ENCODE measurements around the gene CISD1. TPM values are rescaled to one million over a fixed set of nuclear protein-coding genes. Genes with fewer than 3 reads are reported as not detected.

Gene CISD1
- total and polyA plus RNA-seq, 2 of the 4 experiments (the other 2 are of a cell fraction), result 28.2 to 34.6 TPM

DNA sequence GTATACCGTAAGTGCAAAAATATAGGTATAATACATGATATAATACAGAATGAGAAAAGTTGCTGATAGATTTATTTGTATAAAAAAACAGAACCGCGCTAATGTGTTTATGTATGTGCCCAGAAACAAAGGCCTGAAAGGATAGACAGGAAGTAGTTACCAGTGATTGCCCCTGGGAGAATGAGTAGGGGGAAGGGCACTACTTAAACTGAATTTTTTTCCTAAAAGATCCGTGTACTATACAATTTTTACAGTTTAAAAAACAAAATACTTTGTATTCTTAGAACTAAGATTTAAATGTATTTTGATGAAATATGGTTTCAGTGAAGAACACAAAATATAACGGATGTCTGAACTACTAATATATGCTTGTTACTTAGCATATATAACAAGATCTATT lies 4.2 kb upstream of the CISD1 start:
- no peak overlapping the region for H3K4ac ChIP-seq (ENCODE audit: low read depth, low read length)
- ChIA-PET CTCF (interaction anchor here (0.7 kb wide), 1 partner anchor 11 kb away, joined by 3 read pairs; no protein-coding TSS in a partner anchor), POLR2A (ENCODE audit: unreplicated experiment) (no interaction called here)
- no peak overlapping the region for H2AK9ac ChIP-seq (replicated peaks; ENCODE audit: low read depth, low read length, poor library complexity)
- intact Hi-C loops (cut with micrococcal nuclease) (no loop called here), dilution Hi-C loops (cut with HindIII; ENCODE audit: low sequenced_read_pairs, unreplicated experiment) (no loop called here), in situ Hi-C loops (cut with MboI; ENCODE audit: low sequenced_read_pairs) (no loop called here)
- no peak overlapping the region for H3K18ac ChIP-seq (ENCODE audit: low read depth, low read length)
- H3K27me3 ChIP-seq (ENCODE audit: control insufficient read depth, insufficient read depth, low read length), result no peaks in the 10 kb centered on the region
- H3K79me1 ChIP-seq (ENCODE audit: low read depth in 1 of 2, low read length in 2 of 2), result peaks cover 9 to 26% of the 10 kb centered on the region in 2 experiments
- H3K9me3 ChIP-seq (ENCODE audit: control insufficient read depth, insufficient read depth, low read length), result no peaks in the 10 kb centered on the region
- H2AK5ac ChIP-seq (ENCODE audit: low read depth, low read length), result no peak overlapping the region
- H3K4me3 ChIP-seq (ENCODE audit: insufficient read depth, low read depth, low read length), result no peak overlapping the region
- no peak overlapping the region for H2BK120ac ChIP-seq (ENCODE audit: low read depth, low read length)
- H2AFZ ChIP-seq (replicated peaks; ENCODE audit: low read length, poor library complexity), result no peak overlapping the region
- H3K27ac ChIP-seq (ENCODE audit: insufficient read depth, low read length), result no peak overlapping the region
- no peak overlapping the region for H3K14ac ChIP-seq (replicated peaks; ENCODE audit: low read depth, low read length)
- no peaks in the 10 kb centered on the region for H3K9me1 ChIP-seq (ENCODE audit: insufficient read depth, low read length)
- H4K8ac ChIP-seq (ENCODE audit: low read depth in 2 of 2, low read length in 2 of 2), result no peak overlapping the region
- TF ChIP-seq CEBPB (IDR thresholded peaks at IDR 0.05; ENCODE audit: low read depth, low read length) (no peak), BHLHE40 (IDR thresholded peaks at IDR 0.05; ENCODE audit: low read depth, low read length) (no peak), NFE2L2 (IDR thresholded peaks at IDR 0.05; ENCODE audit: low read depth, low read length) (no peak), RAD21 (IDR thresholded peaks at IDR 0.05; ENCODE audit: low read length) (no peak), RCOR1 (IDR thresholded peaks at IDR 0.05; ENCODE audit: insufficient replicate concordance, low read length) (no peak), ELK1 (IDR thresholded peaks at IDR 0.05; ENCODE audit: borderline replicate concordance, low read depth, low read length) (no peak), SMC3 (IDR thresholded peaks at IDR 0.05; ENCODE audit: low read depth, low read length) (no peak)
- no peak overlapping the region for H4K91ac ChIP-seq (ENCODE audit: insufficient read depth, low read depth, low read length)
- no peaks in the 10 kb centered on the region for H4K20me1 ChIP-seq (ENCODE audit: insufficient read depth, low read length)
- BruUV-seq (replicated peaks), result no TSS peak
- H3K9ac ChIP-seq (ENCODE audit: low read depth, low read length), result no peak overlapping the region
- DNase-seq (no peak), ATAC-seq (ENCODE audit: low read depth) (no peak)
- WGBS, 2 experiments (ENCODE audit: extremely low coverage in 2 of 2, insufficient read length in 1 of 2), result no CpG with 5 or more reads among the region's 5 CpGs
- H2BK15ac ChIP-seq (ENCODE audit: low read depth, low read length), result no peak overlapping the region
- no peak overlapping the region for H2BK20ac ChIP-seq (ENCODE audit: low read depth, low read length)
- H2BK5ac ChIP-seq (ENCODE audit: low read depth, low read length, poor library complexity, severe bottlenecking), result no peak overlapping the region
- H4K5ac ChIP-seq (ENCODE audit: low read depth, low read length), result no peak overlapping the region
- no peak overlapping the region for H3K23ac ChIP-seq (ENCODE audit: low read depth, low read length)
- 0 out of 2 replicates have a peak overlapping the region, but pooled peaks have one; percentile 85 for H3K4me2 ChIP-seq (ENCODE audit: low read depth, low read length)
- H3K36me3 ChIP-seq (ENCODE audit: control insufficient read depth, insufficient read depth, low read length), result no peaks in the 10 kb centered on the region
- no peak overlapping the region for H3K56ac ChIP-seq (ENCODE audit: extremely low read depth, insufficient read depth, low read length)
- H3K4me1 ChIP-seq (ENCODE audit: control insufficient read depth, insufficient read depth, low read length), result no peaks in the 10 kb centered on the region
